SU-DHL-6 (cell line): ENCODE results near the gene BCAS3.

Experiments used
- CTCF ChIP-seq: fragments of 200-600 bp; sonication (generic); IDR thresholded peaks from one replicate; pipeline ENCODE4 v1.5.1; 2017; ENCODE audit warnings: antibody characterized with exemption, mild to moderate bottlenecking, low read length, moderate library complexity; ENCODE audit not compliant: insufficient read depth, poor library complexity, severe bottlenecking
- EZH2phosphoT487 ChIP-seq: fragments of 200-600 bp; sonication (generic), shearing (Covaris generic); conservative IDR thresholded peaks from 2 replicates; pipeline ENCODE4 v1.6.1; 2018; ENCODE audit warnings: mild to moderate bottlenecking, antibody characterized with exemption, low read length, moderate library complexity, mixed read lengths

GRCh38 chr17:60910415-60910814 lies 232.8 kb downstream of the BCAS3 start:
- TF ChIP-seq EZH2phosphoT487 (no peak), CTCF (no peak)
